Erythroblast (primary cell): ENCODE results near the gene FNDC3B.

Experiments used
- GATA1 ChIP-seq: IDR thresholded peaks from 2 replicates; pipeline ENCODE4 v1.6.1; 2011; ENCODE audit warnings: low read depth, mild to moderate bottlenecking, control low read depth, low read length, moderate library complexity
- POLR2A ChIP-seq: IDR thresholded peaks from 2 replicates; pipeline ENCODE4 v1.6.1; 2011; ENCODE audit warnings: mild to moderate bottlenecking, low read length

DNA sequence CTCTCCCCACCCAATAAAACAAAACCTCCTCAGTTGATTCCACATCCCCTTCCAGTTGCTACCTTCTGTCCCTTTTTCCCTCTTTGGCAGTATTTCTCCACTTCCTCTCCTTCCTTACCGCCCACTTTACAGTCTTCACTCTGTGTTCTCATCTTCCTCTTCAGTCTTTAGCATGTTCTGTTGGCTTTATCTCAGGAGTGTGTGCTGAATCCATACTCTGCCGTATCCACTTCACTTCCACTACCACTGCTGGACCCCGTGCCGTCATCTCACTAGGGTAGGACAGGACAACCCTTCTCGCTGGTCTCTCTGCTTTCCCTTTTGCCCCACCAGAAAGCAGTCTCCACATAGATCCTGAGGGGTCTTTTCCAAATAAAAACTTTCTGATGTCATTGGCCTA, 74.3 kb downstream of the FNDC3B start:
- TF ChIP-seq POLR2A (no peak), GATA1 (no peak)
